D721Med (cell line): ENCODE measurements around the gene VDAC1.

Experiments used
- DNase-seq: peaks from one replicate; pipeline ENCODE4 v3.0.0; 2011; ENCODE audit warnings: low spot score; ENCODE audit not compliant: insufficient read length
- FAIRE-seq: peaks from 2 replicates; lab custom pipeline; 2011; peaks lifted over from hg19 to GRCh38; lab: Jason Lieb, UNC
- TF ChIP-seq, protein P1 (sequence below): IDR thresholded peaks from 2 replicates; pipeline ENCODE4 v1.5.1; 2012; ENCODE audit warnings: mild to moderate bottlenecking, control low read depth; ENCODE audit not compliant: insufficient read depth; ENCODE audit errors: missing control alignments

The VDAC1 gene

DNA sequence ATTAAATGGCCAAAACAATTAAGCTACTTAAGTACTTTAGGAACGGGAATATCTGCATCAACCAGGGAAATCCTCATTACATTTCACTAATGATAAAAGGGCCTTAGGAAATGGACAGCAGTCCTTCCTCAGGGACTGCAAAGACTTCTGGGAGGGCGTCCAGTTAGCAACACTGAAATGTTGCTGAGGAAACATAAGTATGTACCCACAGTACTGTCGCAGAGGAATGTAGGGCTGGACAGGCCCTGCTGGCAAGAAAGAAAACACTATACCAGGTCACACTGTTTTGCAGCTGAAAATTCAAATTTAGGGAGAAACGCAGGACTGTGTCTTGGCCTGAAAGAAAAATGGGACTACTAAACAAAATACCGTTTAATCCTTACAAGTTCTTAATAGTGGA, 37.7 kb downstream of the VDAC1 start:
- FAIRE-seq (no peak), DNase-seq (no peak)
- TF ChIP-seq, protein P1, sequence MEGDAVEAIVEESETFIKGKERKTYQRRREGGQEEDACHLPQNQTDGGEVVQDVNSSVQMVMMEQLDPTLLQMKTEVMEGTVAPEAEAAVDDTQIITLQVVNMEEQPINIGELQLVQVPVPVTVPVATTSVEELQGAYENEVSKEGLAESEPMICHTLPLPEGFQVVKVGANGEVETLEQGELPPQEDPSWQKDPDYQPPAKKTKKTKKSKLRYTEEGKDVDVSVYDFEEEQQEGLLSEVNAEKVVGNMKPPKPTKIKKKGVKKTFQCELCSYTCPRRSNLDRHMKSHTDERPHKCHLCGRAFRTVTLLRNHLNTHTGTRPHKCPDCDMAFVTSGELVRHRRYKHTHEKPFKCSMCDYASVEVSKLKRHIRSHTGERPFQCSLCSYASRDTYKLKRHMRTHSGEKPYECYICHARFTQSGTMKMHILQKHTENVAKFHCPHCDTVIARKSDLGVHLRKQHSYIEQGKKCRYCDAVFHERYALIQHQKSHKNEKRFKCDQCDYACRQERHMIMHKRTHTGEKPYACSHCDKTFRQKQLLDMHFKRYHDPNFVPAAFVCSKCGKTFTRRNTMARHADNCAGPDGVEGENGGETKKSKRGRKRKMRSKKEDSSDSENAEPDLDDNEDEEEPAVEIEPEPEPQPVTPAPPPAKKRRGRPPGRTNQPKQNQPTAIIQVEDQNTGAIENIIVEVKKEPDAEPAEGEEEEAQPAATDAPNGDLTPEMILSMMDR: no peak

DNA sequence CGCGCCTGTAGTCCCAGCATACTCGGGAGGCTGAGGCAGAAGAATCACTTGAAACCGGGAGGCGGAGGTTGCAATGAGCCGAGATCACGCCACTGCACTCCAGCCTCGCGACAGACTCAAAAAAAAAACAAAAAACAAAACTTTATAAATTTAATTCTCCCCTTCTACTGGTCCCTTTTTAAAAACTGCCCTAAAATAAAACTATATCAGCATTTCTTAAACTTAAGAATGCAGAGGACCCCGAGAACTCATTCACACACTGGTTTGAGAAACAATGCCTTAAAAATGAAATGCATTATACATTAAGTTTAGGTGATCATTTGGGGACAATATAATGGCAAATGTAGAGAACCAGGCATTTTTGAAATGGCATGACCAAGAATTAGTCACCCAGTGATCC, 38.7 kb downstream of the VDAC1 start:
- no peak for FAIRE-seq
- TF ChIP-seq, protein P1: no peak

DNA sequence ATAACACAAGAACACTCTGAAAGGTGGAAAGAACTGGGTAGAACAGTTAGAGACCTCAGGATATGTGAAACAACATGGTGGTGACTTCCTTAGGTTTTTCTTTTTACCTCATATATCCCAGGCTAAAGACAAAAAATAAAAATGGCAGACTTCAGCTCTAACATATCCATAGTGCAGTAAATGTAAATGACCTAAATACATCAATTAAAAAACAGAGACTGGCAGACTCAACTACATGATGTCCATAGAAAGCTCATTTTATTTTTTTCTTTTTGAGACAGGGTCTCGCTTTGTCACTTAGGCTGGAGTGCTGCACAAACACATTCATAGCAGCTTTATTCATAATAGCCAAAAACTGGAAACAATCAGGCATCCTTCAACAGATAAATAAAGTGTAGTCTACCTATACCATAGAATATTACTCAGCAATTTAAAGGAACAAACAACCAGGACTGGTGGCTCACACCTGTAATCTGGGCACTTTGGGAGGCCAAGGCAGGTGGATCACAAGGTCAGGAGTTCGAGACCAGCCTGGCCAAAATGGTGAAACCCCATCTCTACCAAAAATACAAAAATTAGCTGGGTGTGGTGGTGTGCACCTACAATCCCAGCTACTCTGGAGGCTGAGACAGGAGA, 41.2 kb downstream of the VDAC1 start:
- no peak for DNase-seq
- no peak for FAIRE-seq
- TF ChIP-seq, protein P1: no peak

More for the DNA sequence above, 38.7 kb downstream of the VDAC1 start:
- no peak for DNase-seq

DNA sequence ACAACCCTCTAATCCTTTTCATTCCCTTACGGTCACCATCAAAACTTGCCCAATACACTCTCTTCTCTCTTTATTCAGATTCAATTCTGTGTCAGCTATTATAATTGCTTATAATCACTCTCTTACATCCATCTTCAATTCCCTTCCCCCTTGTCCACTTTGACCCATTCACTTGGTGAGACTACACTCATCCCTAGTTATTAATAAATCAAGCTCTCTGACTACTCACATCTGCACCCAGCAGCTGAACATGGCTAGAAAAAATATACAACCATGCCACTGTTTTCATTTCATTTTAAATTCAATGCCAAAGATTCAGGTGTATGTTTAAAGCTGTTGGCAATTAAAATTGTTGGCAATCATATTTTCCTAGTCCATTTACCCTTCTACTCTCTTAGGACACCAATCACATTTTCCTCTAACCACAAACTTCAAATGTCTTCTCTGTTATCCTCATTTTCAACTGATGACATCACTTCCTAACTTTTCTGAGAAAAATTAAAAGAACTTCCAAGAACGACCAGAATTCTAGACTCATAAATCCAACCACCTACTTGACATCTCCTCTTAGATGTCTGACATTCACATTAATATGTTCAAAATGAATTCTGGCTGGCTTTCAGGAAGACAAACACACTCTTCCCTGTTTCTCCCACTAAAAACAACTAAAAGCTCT, 41.8 kb downstream of the VDAC1 start:
- TF ChIP-seq, protein P1: no peak
- DNase-seq (no peak), FAIRE-seq (no peak)

DNA sequence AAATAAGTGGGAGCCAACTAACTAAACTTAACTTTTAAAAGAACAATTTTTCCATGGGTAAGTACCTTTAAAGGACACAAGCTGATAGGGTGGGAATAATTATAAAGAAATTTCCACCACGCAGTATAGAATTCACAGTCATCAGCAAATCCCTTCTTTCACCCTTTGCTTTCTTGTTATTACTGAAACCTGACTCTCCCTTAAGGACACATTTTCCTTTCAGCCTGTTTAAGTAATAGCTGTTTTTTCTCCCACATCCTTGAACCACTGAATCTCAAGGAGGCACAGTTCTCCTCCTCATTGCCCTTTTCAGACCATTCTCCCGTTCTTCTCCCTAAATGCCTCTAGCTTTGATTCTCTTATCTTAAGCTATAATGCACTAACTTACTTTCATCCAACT, 42.6 kb downstream of the VDAC1 start:
- DNase-seq (no peak), FAIRE-seq (no peak)
- TF ChIP-seq, protein P1: no peak

DNA sequence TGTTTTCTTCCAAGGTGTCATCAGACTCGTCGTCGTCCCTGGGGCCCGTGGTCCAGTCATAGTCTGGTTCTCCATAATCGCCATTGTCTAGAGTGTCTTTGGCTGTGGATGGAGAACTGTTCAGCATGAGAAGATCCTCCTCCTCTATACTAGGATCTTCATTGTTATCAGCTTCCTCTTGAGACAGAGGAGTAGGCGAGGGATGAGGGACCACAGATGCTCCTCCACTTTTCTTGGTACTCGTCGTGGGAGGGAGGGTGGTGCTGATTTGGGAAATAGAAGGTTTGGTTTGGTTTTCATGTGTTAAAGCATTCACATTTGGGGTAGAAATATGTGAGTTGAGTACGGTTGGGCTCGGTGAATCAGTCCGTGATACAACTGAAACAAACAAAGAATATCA, 45.1 kb downstream of the VDAC1 start:
- DNase-seq: no peak
- TF ChIP-seq, protein P1: no peak
- no peak for FAIRE-seq

DNA sequence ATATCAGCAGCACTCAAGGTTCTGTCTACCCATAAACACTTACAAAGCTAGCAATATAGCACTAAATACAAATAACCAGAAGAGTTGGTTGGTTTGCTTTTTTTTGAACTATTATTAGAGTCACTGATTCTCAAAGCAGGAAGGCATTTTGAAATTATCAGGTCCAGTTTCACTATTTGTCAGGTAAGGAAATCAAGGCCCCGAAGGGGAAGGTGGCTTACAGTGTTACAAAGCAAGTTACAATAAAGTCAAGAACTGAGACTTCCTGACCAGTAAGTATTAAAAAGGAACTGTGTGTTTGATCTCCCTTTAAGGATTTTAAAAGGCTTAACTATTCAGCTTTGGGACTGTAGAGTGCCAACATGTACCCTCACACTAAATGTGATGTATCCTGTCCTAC, 47.2 kb downstream of the VDAC1 start:
- DNase-seq (no peak), FAIRE-seq (no peak)
- TF ChIP-seq, protein P1: no peak
